HepG2 (cell line): Measurements from ENCODE around the gene CBX5. TPM values are rescaled to one million over a fixed set of nuclear protein-coding genes. Genes with fewer than 3 reads are reported as not detected.

ENCODE experiments used
- AHR ChIP-seq: IDR thresholded peaks from 2 replicates; pipeline ENCODE4 v1.6.1; 2018; ENCODE audit warnings: missing genetic modification reagents, missing compliant biosample characterization
- CAMTA2 ChIP-seq: sonication (generic); formaldehyde crosslinking; IDR thresholded peaks from 2 replicates; pipeline ENCODE4 v1.4.0; 2020; ENCODE audit warnings: mild to moderate bottlenecking, missing genetic modification reagents, borderline replicate concordance
- ELF3 ChIP-seq: IDR thresholded peaks from 2 replicates; pipeline ENCODE4 v1.6.1; 2016; ENCODE audit warnings: missing genetic modification reagents, missing compliant biosample characterization
- HIVEP1 ChIP-seq: sonication (generic); formaldehyde crosslinking; IDR thresholded peaks from 2 replicates; pipeline ENCODE4 v1.4.0; 2020; ENCODE audit warnings: mild to moderate bottlenecking, missing genetic modification reagents
- KDM2A ChIP-seq: sonication (generic); formaldehyde crosslinking; IDR thresholded peaks from 2 replicates; pipeline ENCODE4 v1.4.0; 2020; ENCODE audit warnings: low read depth, missing genetic modification reagents, borderline replicate concordance
- KDM5B ChIP-seq: sonication (generic); formaldehyde crosslinking; IDR thresholded peaks from 2 replicates; pipeline ENCODE4 v1.4.0; 2020; ENCODE audit warnings: missing genetic modification reagents, mild to moderate bottlenecking, borderline replicate concordance
- KMT2B ChIP-seq: IDR thresholded peaks from 2 replicates; pipeline ENCODE4 v1.6.1; 2016; ENCODE audit warnings: missing genetic modification reagents, missing compliant biosample characterization
- MEIS2 ChIP-seq: sonication (generic); formaldehyde crosslinking; IDR thresholded peaks from 2 replicates; pipeline ENCODE4 v1.9.0; 2021; ENCODE audit warnings: mild to moderate bottlenecking, missing genetic modification reagents
- NFYC ChIP-seq: IDR thresholded peaks from 2 replicates; pipeline ENCODE4 v1.6.1; 2016; ENCODE audit warnings: missing genetic modification reagents, missing compliant biosample characterization
- NKX3-1 ChIP-seq: sonication (generic); formaldehyde crosslinking; IDR thresholded peaks from 2 replicates; pipeline ENCODE4 v1.5.0; 2020; ENCODE audit warnings: missing genetic modification reagents
- SP2 ChIP-seq: sonication (generic); formaldehyde crosslinking; IDR thresholded peaks from 2 replicates; pipeline ENCODE4 v1.5.1; 2020; ENCODE audit warnings: mild to moderate bottlenecking, missing genetic modification reagents
- SSRP1 ChIP-seq: IDR thresholded peaks from 2 replicates; pipeline ENCODE4 v1.6.1; 2016; ENCODE audit warnings: control low read depth
- TMF1 ChIP-seq: sonication (generic); formaldehyde crosslinking; IDR thresholded peaks from 2 replicates; pipeline ENCODE4 v1.8.1; 2022; ENCODE audit warnings: low read depth, missing genetic modification reagents
- ZFP41 ChIP-seq: sonication (generic); formaldehyde crosslinking; IDR thresholded peaks from 2 replicates; pipeline ENCODE4 v1.4.0; 2020; ENCODE audit warnings: mild to moderate bottlenecking, missing genetic modification reagents, borderline replicate concordance
- ZNF30 ChIP-seq: sonication (generic); formaldehyde crosslinking; IDR thresholded peaks from 2 replicates; pipeline ENCODE4 v1.5.0; 2020; ENCODE audit warnings: mild to moderate bottlenecking, missing genetic modification reagents
- ZNF354B ChIP-seq: sonication (generic); formaldehyde crosslinking; IDR thresholded peaks from 2 replicates; pipeline ENCODE4 v1.8.0; 2022; ENCODE audit warnings: mild to moderate bottlenecking, missing genetic modification reagents
- ZNF484 ChIP-seq: sonication (generic); formaldehyde crosslinking; IDR thresholded peaks from 2 replicates; pipeline ENCODE4 v1.5.1; 2020; ENCODE audit warnings: mild to moderate bottlenecking, low read depth, missing genetic modification reagents, borderline replicate concordance
- ZNF768 ChIP-seq: sonication (generic); formaldehyde crosslinking; IDR thresholded peaks from 2 replicates; pipeline ENCODE4 v1.4.0; 2020; ENCODE audit warnings: missing genetic modification reagents
- ZNF788 ChIP-seq: sonication (generic); formaldehyde crosslinking; IDR thresholded peaks from 2 replicates; pipeline ENCODE4 v1.5.0; 2020; ENCODE audit warnings: mild to moderate bottlenecking, missing genetic modification reagents, borderline replicate concordance
- polyA plus RNA-seq, 8 experiments: library from polyadenylated mRNA; depleted of rRNA in 3 of 8; stranded (reverse) in 7 of 8; unstranded in 1 of 8; fragments of >200 nt; fragmentation: Illumina TruSeq in 4 of 8; extraction: Trizol in 4 of 8; gene quantifications; 2 replicates each; pipeline versions ENCODE4 v1.2.1 to v1.2.3, GENCODE V29; 2011 to 2016; ENCODE audit warnings: low read depth in 4 of 8, missing spikeins in 1 of 8, mixed read lengths in 1 of 8; ENCODE audit not compliant: insufficient read depth in 1 of 8
- total RNA-seq, 5 experiments: library from RNA; depleted of rRNA; stranded (reverse); fragments of >200 nt; fragmentation: Illumina TruSeq; extraction: Trizol; gene quantifications; 2 replicates each; pipeline ENCODE4 v1.2.3, GENCODE V29; 2016; ENCODE audit warnings: low read depth in 1 of 5
- TF ChIP-seq, protein P1 (sequence below): sonication (generic); formaldehyde crosslinking; IDR thresholded peaks from 2 replicates; pipeline ENCODE4 v1.5.0; 2020; ENCODE audit warnings: mild to moderate bottlenecking, missing genetic modification reagents
- TF ChIP-seq, protein P2 (sequence below): sonication (generic); formaldehyde crosslinking; IDR thresholded peaks from 2 replicates; pipeline ENCODE4 v1.5.0; 2020; ENCODE audit warnings: mild to moderate bottlenecking, missing genetic modification reagents, borderline replicate concordance
- TF ChIP-seq, protein P3 (sequence below): sonication (generic); formaldehyde crosslinking; IDR thresholded peaks from 2 replicates; pipeline ENCODE4 v1.4.0; 2020; ENCODE audit warnings: low read depth, mild to moderate bottlenecking, missing genetic modification reagents

Gene CBX5
- total and polyA plus RNA-seq, 2 of the 13 experiments (the other 11 are each of a cell fraction or from before 2014, with no cell fraction given), result 16.0 to 22.2 TPM

DNA sequence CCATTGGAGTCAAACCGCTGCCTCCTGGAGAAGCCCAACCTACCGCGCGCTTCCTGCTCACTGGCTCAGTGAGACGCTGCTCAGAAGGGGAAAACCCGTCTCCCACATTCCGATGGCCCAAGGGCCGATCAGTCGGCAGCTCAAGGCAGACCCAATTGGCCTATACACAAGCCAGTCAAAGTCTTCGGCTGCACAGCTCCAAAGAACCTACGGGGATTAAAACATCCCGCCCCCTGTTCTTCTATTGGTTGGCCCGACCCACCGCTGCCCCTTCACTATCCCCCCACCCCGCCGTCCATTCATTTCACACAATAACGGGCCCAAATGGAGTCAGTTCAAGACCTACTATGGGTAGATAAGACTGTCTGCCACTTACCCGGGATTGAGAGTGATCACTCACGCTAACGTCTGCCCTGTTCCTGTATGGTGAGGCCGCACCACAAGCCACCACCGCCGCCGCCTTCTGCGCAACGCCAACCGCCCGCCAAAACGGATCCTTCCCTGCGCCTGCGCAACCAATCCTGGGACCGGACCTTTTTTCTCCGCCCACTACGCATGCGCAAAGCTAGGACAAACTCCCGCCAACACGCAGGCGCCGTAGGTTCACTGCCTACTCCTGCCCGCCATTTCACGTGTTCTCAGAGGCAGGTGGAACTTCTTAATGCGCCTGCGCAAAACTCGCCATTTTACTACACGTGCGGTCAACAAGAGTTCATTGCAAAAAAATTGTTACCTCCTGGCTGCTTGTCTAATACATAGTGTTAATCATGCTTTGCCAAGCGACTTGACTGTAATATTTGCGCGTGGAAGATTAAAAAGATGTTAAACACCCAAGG is at the start of gene CBX5 (continued):
- TF ChIP-seq, protein P1, sequence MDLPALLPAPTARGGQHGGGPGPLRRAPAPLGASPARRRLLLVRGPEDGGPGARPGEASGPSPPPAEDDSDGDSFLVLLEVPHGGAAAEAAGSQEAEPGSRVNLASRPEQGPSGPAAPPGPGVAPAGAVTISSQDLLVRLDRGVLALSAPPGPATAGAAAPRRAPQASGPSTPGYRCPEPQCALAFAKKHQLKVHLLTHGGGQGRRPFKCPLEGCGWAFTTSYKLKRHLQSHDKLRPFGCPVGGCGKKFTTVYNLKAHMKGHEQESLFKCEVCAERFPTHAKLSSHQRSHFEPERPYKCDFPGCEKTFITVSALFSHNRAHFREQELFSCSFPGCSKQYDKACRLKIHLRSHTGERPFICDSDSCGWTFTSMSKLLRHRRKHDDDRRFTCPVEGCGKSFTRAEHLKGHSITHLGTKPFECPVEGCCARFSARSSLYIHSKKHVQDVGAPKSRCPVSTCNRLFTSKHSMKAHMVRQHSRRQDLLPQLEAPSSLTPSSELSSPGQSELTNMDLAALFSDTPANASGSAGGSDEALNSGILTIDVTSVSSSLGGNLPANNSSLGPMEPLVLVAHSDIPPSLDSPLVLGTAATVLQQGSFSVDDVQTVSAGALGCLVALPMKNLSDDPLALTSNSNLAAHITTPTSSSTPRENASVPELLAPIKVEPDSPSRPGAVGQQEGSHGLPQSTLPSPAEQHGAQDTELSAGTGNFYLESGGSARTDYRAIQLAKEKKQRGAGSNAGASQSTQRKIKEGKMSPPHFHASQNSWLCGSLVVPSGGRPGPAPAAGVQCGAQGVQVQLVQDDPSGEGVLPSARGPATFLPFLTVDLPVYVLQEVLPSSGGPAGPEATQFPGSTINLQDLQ, result no peak; the same call in 1 of the 2 replicates
- TF ChIP-seq SSRP1 (CRISPR knock-in tag) (no peak), KDM5B (CRISPR knock-in tag) (peak; percentile 91), HIVEP1 (CRISPR knock-in tag) (peak; percentile 82; the same call in 1 of the 2 replicates), ZNF788 (CRISPR knock-in tag) (0 out of 2 replicates have a peak, but pooled peaks have one; percentile 14), ZNF354B (CRISPR knock-in tag) (no peak), TMF1 (CRISPR knock-in tag) (peak; percentile 25), ZNF484 (CRISPR knock-in tag) (no peak), MEIS2 (CRISPR knock-in tag) (peak; percentile 19), KDM2A (CRISPR knock-in tag) (peak; percentile 46; the same call in 1 of the 2 replicates), NFYC (peak; percentile 90), AHR (no peak), ZNF768 (CRISPR knock-in tag) (0 out of 2 replicates have a peak, but pooled peaks have one; percentile 21), CAMTA2 (CRISPR knock-in tag) (peak; percentile 56; the same call in 1 of the 2 replicates), ZNF30 (CRISPR knock-in tag) (no peak), ELF3 (peak; percentile 48), SP2 (CRISPR knock-in tag) (peak; percentile 95), KMT2B (CRISPR knock-in tag) (peak; percentile 63), NKX3-1 (CRISPR knock-in tag) (peak; percentile 82), ZFP41 (CRISPR knock-in tag) (peak; percentile 4; the same call in 1 of the 2 replicates)
- TF ChIP-seq, protein P2, sequence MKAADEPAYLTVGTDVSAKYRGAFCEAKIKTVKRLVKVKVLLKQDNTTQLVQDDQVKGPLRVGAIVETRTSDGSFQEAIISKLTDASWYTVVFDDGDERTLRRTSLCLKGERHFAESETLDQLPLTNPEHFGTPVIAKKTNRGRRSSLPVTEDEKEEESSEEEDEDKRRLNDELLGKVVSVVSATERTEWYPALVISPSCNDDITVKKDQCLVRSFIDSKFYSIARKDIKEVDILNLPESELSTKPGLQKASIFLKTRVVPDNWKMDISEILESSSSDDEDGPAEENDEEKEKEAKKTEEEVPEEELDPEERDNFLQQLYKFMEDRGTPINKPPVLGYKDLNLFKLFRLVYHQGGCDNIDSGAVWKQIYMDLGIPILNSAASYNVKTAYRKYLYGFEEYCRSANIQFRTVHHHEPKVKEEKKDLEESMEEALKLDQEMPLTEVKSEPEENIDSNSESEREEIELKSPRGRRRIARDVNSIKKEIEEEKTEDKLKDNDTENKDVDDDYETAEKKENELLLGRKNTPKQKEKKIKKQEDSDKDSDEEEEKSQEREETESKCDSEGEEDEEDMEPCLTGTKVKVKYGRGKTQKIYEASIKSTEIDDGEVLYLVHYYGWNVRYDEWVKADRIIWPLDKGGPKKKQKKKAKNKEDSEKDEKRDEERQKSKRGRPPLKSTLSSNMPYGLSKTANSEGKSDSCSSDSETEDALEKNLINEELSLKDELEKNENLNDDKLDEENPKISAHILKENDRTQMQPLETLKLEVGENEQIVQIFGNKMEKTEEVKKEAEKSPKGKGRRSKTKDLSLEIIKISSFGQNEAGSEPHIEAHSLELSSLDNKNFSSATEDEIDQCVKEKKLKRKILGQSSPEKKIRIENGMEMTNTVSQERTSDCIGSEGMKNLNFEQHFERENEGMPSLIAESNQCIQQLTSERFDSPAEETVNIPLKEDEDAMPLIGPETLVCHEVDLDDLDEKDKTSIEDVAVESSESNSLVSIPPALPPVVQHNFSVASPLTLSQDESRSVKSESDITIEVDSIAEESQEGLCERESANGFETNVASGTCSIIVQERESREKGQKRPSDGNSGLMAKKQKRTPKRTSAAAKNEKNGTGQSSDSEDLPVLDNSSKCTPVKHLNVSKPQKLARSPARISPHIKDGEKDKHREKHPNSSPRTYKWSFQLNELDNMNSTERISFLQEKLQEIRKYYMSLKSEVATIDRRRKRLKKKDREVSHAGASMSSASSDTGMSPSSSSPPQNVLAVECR, result peak; percentile 68; the same call in 1 of the 2 replicates
- TF ChIP-seq, protein P3, sequence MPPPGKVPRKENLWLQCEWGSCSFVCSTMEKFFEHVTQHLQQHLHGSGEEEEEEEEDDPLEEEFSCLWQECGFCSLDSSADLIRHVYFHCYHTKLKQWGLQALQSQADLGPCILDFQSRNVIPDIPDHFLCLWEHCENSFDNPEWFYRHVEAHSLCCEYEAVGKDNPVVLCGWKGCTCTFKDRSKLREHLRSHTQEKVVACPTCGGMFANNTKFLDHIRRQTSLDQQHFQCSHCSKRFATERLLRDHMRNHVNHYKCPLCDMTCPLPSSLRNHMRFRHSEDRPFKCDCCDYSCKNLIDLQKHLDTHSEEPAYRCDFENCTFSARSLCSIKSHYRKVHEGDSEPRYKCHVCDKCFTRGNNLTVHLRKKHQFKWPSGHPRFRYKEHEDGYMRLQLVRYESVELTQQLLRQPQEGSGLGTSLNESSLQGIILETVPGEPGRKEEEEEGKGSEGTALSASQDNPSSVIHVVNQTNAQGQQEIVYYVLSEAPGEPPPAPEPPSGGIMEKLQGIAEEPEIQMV (CRISPR knock-in tag), result no peak
